ENCODE results near the gene CRYGD. TPM values are rescaled to one million over a fixed set of nuclear protein-coding genes. Genes with fewer than 3 reads are reported as not detected.

The CRYGD gene
- total and polyA plus RNA-seq, 2 of the 13 experiments (the other 11 are each of a cell fraction or from before 2014, with no cell fraction given), result not detected

GRCh38 chr2:208074610-208075356, 49.5 kb downstream of the CRYGD start:
- FAIRE-seq (no peak), ATAC-seq (no peak), DNase-seq (ENCODE audit: low spot score) (no peak)
- no peaks in the 10 kb centered on the region for H3K9me3 ChIP-seq (ENCODE audit: low read length)
- H3K9ac ChIP-seq (ENCODE audit: insufficient read depth, low read depth, low read length), result no peak overlapping the region
- TF ChIP-seq FOXO4 (CRISPR knock-in tag; conservative IDR thresholded peaks at IDR 0.05), result no peak
- TF ChIP-seq ZFP90 (CRISPR knock-in tag; IDR thresholded peaks at IDR 0.05; ENCODE audit: borderline replicate concordance), result no peak
- TF ChIP-seq DNMT3B (CRISPR knock-in tag; conservative IDR thresholded peaks at IDR 0.05), result no peak
- TF ChIP-seq, protein P1, sequence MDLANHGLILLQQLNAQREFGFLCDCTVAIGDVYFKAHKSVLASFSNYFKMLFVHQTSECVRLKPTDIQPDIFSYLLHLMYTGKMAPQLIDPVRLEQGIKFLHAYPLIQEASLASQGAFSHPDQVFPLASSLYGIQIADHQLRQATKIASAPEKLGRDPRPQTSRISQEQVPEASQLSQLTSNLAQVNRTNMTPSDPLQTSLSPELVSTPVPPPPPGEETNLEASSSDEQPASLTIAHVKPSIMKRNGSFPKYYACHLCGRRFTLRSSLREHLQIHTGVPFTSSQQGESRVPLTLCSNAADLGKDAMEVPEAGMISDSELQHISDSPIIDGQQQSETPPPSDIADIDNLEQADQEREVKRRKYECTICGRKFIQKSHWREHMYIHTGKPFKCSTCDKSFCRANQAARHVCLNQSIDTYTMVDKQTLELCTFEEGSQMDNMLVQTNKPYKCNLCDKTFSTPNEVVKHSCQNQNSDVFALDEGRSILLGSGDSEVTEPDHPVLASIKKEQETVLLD (CRISPR knock-in tag; IDR thresholded peaks at IDR 0.05; ENCODE audit: low read depth), result no peak
- TF ChIP-seq FOXJ3 (CRISPR knock-in tag; IDR thresholded peaks at IDR 0.05; ENCODE audit: borderline replicate concordance), result no peak
- TF ChIP-seq GFI1 (CRISPR knock-in tag; IDR thresholded peaks at IDR 0.05; ENCODE audit: borderline replicate concordance), result no peak
- peak; percentile 17; the same call in 1 of the 2 replicates for TF ChIP-seq ATF7 (IDR thresholded peaks at IDR 0.05)
- TF ChIP-seq ATF7 (CRISPR knock-in tag; IDR thresholded peaks at IDR 0.05), result no peak
- no peak overlapping the region for H3K27ac ChIP-seq (ENCODE audit: extremely low read length, insufficient read depth, low read length)
- in situ Hi-C loops (cut with HindIII; ENCODE audit: extremely low pct_ligation_motif_present, low pct_unique_long_range_greater_than_20kb) (no loop called here), intact Hi-C loops (cut with micrococcal nuclease; ENCODE audit: unreplicated experiment) (loop anchor here (5.0 kb wide), 2 partner anchors 102 to 447 kb away; partner anchors contain the start of gene METTL21A)
- no peaks in the 10 kb centered on the region for H4K20me1 ChIP-seq (ENCODE audit: insufficient read depth, low read length)
- H3K4me2 ChIP-seq (ENCODE audit: low read depth, low read length), result no peak overlapping the region
- no peaks in the 10 kb centered on the region for H3K79me2 ChIP-seq (ENCODE audit: insufficient read depth, low read length)
- H3K27me3 ChIP-seq (ENCODE audit: control insufficient read depth in 1 of 2, insufficient read depth in 2 of 2, low read length in 2 of 2), result peaks cover 1 to 40% of the 10 kb centered on the region in 2 experiments; a peak in 3 of 5 replicates
- BruUV-seq (replicated peaks), result no TSS peak
- H3K36me3 ChIP-seq (replicated peaks in 1 of 2; ENCODE audit: control insufficient read depth in 1 of 2, insufficient read depth in 2 of 2, low read length in 2 of 2), result no peaks in the 10 kb centered on the region
- H2AFZ ChIP-seq (ENCODE audit: low read length), result no peak overlapping the region
- ChIA-PET CTCF (ENCODE audit: low intra/inter-chr PET ratio, low total read pairs) (no interaction called here), POLR2A (interaction anchor here (0.9 kb wide), 1 partner anchor 327 kb away, joined by 3 read pairs; no protein-coding TSS in a partner anchor)
- WGBS (ENCODE audit: low lambda C conversion rate), result 28% methylated on average over 9 of the region's 9 CpGs
- no peak overlapping the region for H3K4me3 ChIP-seq (replicated peaks in 1 of 3; ENCODE audit: insufficient read depth in 1 of 3, low read depth in 2 of 3, low read length in 3 of 3)
- no peaks in the 10 kb centered on the region for H3K4me1 ChIP-seq (ENCODE audit: insufficient read depth, low read length)

Data from HepG2 (cell line).